HEK293T (cell line): ENCODE results near the gene NAA16.

Experiments used
- BHLHE40 ChIP-seq: fragments of 450-650 bp; IDR thresholded peaks from 2 replicates; pipeline ENCODE4 v1.6.1; 2016; ENCODE audit warnings: mild to moderate bottlenecking, moderate library complexity, borderline replicate concordance
- HDGF ChIP-seq: fragments of 450-650 bp; IDR thresholded peaks from 2 replicates; pipeline ENCODE4 v1.6.1; 2017; ENCODE audit warnings: antibody characterized with exemption, borderline replicate concordance
- SP1 ChIP-seq: fragments of 450-650 bp; IDR thresholded peaks from 2 replicates; pipeline ENCODE4 v1.6.1; 2017

GRCh38 chr13:41407380-41407779 is 96.3 kb downstream of the NAA16 start:
- no peak for TF ChIP-seq BHLHE40
- TF ChIP-seq HDGF, result no peak
- no peak for TF ChIP-seq SP1
